Aorta (tissue), 5 donors: ENCODE measurements around the gene KAT2A. TPM values are rescaled to one million over a fixed set of nuclear protein-coding genes. Genes with fewer than 3 reads are reported as not detected.

ENCODE experiments used
- ATAC-seq: fragments of 200-7000 bp; cut with Tn5 transposase; one replicate; pipeline ENCODE4 v1.9.1; 2022; ENCODE audit warnings: moderate library complexity; ENCODE audit not compliant: low FRiP score
- DNase-seq, 2 donors: peaks; one replicate each; pipeline ENCODE4 v3.0.0-alpha.2; 2020
- H3K27ac ChIP-seq, 2 donors: one replicate each; pipeline ENCODE4 v1.5.1; 2013; ENCODE audit warnings: low read length in 2 of 2, mild to moderate bottlenecking in 2 of 2, moderate library complexity in 2 of 2, control low read depth in 1 of 2, inconsistent platforms in 1 of 2, low read depth in 1 of 2
- H3K27me3 ChIP-seq, 2 donors: one replicate each; pipeline ENCODE4 v1.6.1; 2013; ENCODE audit warnings: control low read depth in 1 of 2, low read length in 1 of 2, mild to moderate bottlenecking in 1 of 2, moderate library complexity in 1 of 2; ENCODE audit not compliant: insufficient read depth in 2 of 2, control insufficient read depth in 1 of 2
- H3K36me3 ChIP-seq, 2 donors: one replicate each; pipeline ENCODE4 v1.6.1; 2013; ENCODE audit warnings: control low read depth in 1 of 2, low read length in 1 of 2, mild to moderate bottlenecking in 1 of 2; ENCODE audit not compliant: insufficient read depth in 2 of 2, control insufficient read depth in 1 of 2
- H3K4me1 ChIP-seq, 2 donors: one replicate each; pipeline ENCODE4 v1.6.1; 2013; ENCODE audit warnings: low read length in 2 of 2, control low read depth in 1 of 2, mild to moderate bottlenecking in 1 of 2, moderate library complexity in 1 of 2; ENCODE audit not compliant: insufficient read depth in 2 of 2, control insufficient read depth in 1 of 2
- H3K4me3 ChIP-seq, 2 donors: one replicate each; pipeline ENCODE4 v1.5.1; 2013; ENCODE audit warnings: low read length in 2 of 2, control low read depth in 1 of 2, mild to moderate bottlenecking in 1 of 2
- H3K9me3 ChIP-seq: one replicate; pipeline ENCODE4 v1.6.1; 2013; ENCODE audit warnings: mild to moderate bottlenecking, low read length; ENCODE audit not compliant: control insufficient read depth
- WGBS, 2 donors: extraction: QIAGEN DNeasy Blood & Tissue Kit; methylation state at CpG; one replicate each; pipeline ENCODE4 v1.1.7; 2013; 5-methylcytosine and 5-hydroxymethylcytosine counted together
- intact Hi-C, 2 donors: fragments of 100-400 bp; cut with DNase I; formaldehyde crosslinking; loops; one replicate each; pipeline versions ENCODE4 v1.14.2 to v1.15.0; 2022
- long read RNA-seq, 2 donors: library from polyadenylated mRNA; unstranded; transcript quantifications; one replicate each; pipeline ENCODE4 v2.0.0, GENCODE V29; 2020 to 2021
- polyA plus RNA-seq, 2 donors: library from polyadenylated mRNA; stranded (reverse); fragments of 200-250 nt; gene quantifications; one replicate each; pipeline ENCODE4 v1.2.3, GENCODE V29; 2013
- total RNA-seq, 2 donors: library from RNA; stranded (reverse); fragmentation: NEBNext Ultra II Directional; extraction: Animal tissue kit (Norgen Biotek cat#: 25700); gene quantifications; one replicate each; pipeline ENCODE4 v1.2.1, GENCODE V29; 2021
- donor health status: healthy with polysubstance abuse.
- donor health status: Bipolar disorder and iron deficiency.
- donor health status: DM: no; HTN: no; CAD: no.
- donor health status: DM: no; HTN: no; CAD: no.
- donor health status: DM: yes; HTN: yes; CAD: no.

KAT2A gene
- total RNA-seq (10 to 100 TPM; 24.8 to 49.3 TPM), polyA plus RNA-seq (100 to 1,000 TPM in 1 of 2 donors, 1 to 10 TPM in 1; 8.9 to 109 TPM)
- long read RNA-seq, donor 1, partial matches to known transcripts: 44 of 61 reads
- long read RNA-seq, donor 1, other reads (novel, unspliced or antisense): 12 of 61 reads
- long read RNA-seq, donor 2, transcript KAT2A-202 (18 exons, 2,990 nt): major isoform, 10 of 45 reads
- long read RNA-seq, donor 2, partial matches to known transcripts: 24 of 45 reads
- long read RNA-seq, donor 2, other reads (novel, unspliced or antisense): 11 of 45 reads

- Histone ChIP-seq H3K4me1 (no peaks in the 10 kb centered on the region), H3K27ac (no peak within 1 kb of the TSS), H3K4me3 (peak within 1 kb of the TSS; percentile 86 to 93), H3K9me3 (no peaks in the 10 kb centered on the region), H3K36me3 (peaks cover 0 to 5% of the 10 kb centered on the region in 2 donors), H3K27me3 (no peaks in the 10 kb centered on the region)
- intact Hi-C loops: no loop called here
- DNase-seq (peak; percentile 89 to 93), ATAC-seq (peak; percentile 87)
- 6 to 7% methylated on average over 41 to 57 of the region's 57 CpGs for WGBS, 2 donors
Measured at GRCh38 chr17:42120770-42121769, at the start of gene KAT2A. KAT2A (minus strand) TSS chr17:42121367; CDS start chr17:42121304, 63 bp downstream.

- 92 to 93% methylated on average over 29 of the region's 29 CpGs for WGBS, 2 donors
- intact Hi-C loops: no loop called here
- H3K9me3 ChIP-seq: no peaks in the 10 kb centered on the region
- H3K4me1 ChIP-seq: no peaks in the 10 kb centered on the region
- no peaks in the 10 kb centered on the region for H3K27me3 ChIP-seq
- no peaks in the 10 kb centered on the region for H3K36me3 ChIP-seq
- DNase-seq (no peak), ATAC-seq (no peak)
- no peak overlapping the region for H3K4me3 ChIP-seq
- H3K27ac ChIP-seq: no peak overlapping the region
Measured at GRCh38 chr17:42169351-42169750, 48.2 kb upstream of the KAT2A start.

- intact Hi-C loops: no loop called here
- no peaks in the 10 kb centered on the region for H3K9me3 ChIP-seq
- H3K27ac ChIP-seq: no peak overlapping the region
- no peaks in the 10 kb centered on the region for H3K4me1 ChIP-seq
- 89 to 91% methylated on average over 8 of the region's 8 CpGs for WGBS, 2 donors
- ATAC-seq (no peak), DNase-seq (no peak)
- no peaks in the 10 kb centered on the region for H3K27me3 ChIP-seq
- H3K4me3 ChIP-seq: no peak overlapping the region
- no peaks in the 10 kb centered on the region for H3K36me3 ChIP-seq
Measured at GRCh38 chr17:42167807-42168206, 46.6 kb upstream of the KAT2A start.

DNA sequence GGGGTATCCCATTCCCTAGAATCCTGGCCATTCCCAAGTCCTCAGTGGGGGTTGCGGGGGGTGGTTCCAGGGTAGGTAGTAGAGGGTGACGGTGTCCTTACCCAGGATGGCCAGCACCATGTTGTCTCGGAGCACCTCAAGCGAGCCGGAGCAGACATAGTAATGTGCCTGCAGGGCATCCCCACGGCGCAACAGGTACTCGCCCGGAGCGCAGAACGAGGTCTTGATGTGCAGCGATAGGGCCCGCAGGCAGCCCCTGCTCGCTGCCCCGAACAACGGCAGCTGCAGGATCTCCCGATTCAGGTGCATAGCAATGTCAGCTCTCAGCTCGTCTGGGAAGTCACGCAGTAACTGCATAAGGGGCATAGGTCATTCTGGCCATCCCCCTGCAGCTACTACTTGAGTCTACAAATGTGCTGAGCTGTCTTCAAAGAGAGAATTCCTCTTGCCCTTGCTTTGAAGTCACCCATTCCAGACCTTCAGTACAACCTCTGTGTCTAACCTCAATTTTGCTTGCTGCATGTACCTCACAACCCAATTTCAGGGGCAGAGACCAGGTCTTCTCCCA lies 45.1 kb upstream of the KAT2A start:
- ATAC-seq (no peak), DNase-seq (no peak)
- H3K27ac ChIP-seq: no peak overlapping the region
- no peaks in the 10 kb centered on the region for H3K27me3 ChIP-seq
- no peaks in the 10 kb centered on the region for H3K36me3 ChIP-seq
- H3K9me3 ChIP-seq: no peaks in the 10 kb centered on the region
- intact Hi-C loops: no loop called here
- WGBS, 2 donors: 89 to 90% methylated on average over 19 of the region's 19 CpGs
- no peaks in the 10 kb centered on the region for H3K4me1 ChIP-seq
- H3K4me3 ChIP-seq: no peak overlapping the region

- H3K9me3 ChIP-seq: no peaks in the 10 kb centered on the region
- intact Hi-C loops: no loop called here
- H3K4me1 ChIP-seq: no peaks in the 10 kb centered on the region
- no peak overlapping the region for H3K4me3 ChIP-seq
- no peak for ATAC-seq
- DNase-seq: no peak
- H3K36me3 ChIP-seq: no peaks in the 10 kb centered on the region
- no peaks in the 10 kb centered on the region for H3K27me3 ChIP-seq
- H3K27ac ChIP-seq: no peak overlapping the region
- 79 to 87% methylated on average over 6 of the region's 6 CpGs for WGBS, 2 donors
Measured at GRCh38 chr17:42165751-42166150, 44.6 kb upstream of the KAT2A start.

DNA sequence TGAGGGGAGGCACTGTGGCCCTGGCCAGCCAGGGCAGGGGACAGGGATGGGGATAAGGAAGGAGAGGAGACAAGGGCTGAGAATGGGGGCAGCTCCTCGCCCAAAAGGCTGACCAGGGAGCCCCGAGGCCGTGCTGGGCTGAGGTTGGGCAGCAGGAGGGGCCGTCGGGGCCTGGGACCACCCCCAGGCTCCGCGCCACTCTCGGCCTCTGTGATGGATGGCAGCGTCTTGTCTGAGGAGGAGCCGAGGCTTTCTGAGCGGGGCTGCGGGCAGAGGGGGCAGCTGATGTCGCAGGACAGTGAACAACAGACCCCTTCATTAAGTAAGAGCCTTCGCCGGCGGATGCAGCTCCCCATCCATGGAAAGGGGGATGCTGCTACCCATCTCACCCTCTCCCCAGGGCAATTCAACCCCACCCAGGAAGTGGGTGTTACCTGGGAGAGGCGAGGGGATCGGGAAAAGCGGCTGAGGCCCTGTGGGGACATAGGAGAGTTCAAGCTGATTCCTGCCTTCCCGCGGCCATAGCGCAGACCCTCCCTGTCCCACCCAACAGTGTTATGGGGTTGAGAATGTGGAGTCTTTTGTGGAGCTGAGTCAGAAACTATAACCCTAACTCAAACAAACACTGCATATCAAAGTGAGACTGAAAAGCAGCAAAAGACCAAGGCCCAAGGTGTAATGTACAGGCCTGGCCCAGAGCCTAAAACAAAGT lies 42.7 kb upstream of the KAT2A start:
- ATAC-seq: no peak
- DNase-seq: no peak
- Histone ChIP-seq H3K27ac (no peak overlapping the region), H3K36me3 (no peaks in the 10 kb centered on the region), H3K4me1 (no peaks in the 10 kb centered on the region), H3K9me3 (no peaks in the 10 kb centered on the region), H3K4me3 (no peak overlapping the region), H3K27me3 (no peaks in the 10 kb centered on the region)
- 49% methylated on average over 22 of the region's 22 CpGs for WGBS, 2 donors
- intact Hi-C loops: no loop called here

- Histone ChIP-seq H3K27me3 (no peaks in the 10 kb centered on the region), H3K4me3 (no peak overlapping the region), H3K9me3 (no peaks in the 10 kb centered on the region), H3K4me1 (no peaks in the 10 kb centered on the region), H3K27ac (no peak overlapping the region), H3K36me3 (no peaks in the 10 kb centered on the region)
- DNase-seq: no peak
- ATAC-seq: no peak
- 48 to 53% methylated on average over 8 of the region's 8 CpGs for WGBS, 2 donors
- intact Hi-C loops: no loop called here
Measured at GRCh38 chr17:42163113-42163512, 41.9 kb upstream of the KAT2A start.

- no peaks in the 10 kb centered on the region for H3K4me1 ChIP-seq
- intact Hi-C loops: no loop called here
- no peak overlapping the region for H3K27ac ChIP-seq
- 88 to 92% methylated on average over 7 of the region's 7 CpGs for WGBS, 2 donors
- H3K4me3 ChIP-seq: no peak overlapping the region
- H3K36me3 ChIP-seq: no peaks in the 10 kb centered on the region
- DNase-seq (no peak), ATAC-seq (no peak)
- no peaks in the 10 kb centered on the region for H3K27me3 ChIP-seq
- no peaks in the 10 kb centered on the region for H3K9me3 ChIP-seq
Measured at GRCh38 chr17:42160531-42160910, 39.4 kb upstream of the KAT2A start.
